ENCODE data around the gene CLIC5.

Gene CLIC5

DNA sequence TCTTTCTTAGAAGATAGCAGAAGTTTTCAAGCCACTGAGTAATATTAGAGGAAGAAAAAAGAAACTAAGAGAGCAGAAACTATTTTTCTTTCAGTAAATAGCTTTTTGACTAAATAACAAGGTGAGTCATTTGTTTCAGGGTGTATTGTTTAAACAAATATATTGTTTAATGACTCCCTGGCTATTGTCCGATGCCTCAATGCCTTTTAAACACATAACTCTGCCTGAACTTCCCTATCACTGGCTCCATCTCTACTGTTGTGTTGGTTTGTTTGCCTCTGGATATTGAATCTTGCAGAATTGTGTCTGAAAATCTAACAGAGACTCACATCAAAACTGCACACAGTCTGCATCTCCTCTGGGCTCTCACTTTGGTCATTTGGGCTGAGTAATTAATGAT lies 19.6 kb upstream of the CLIC5 start:
- DNase-seq (ENCODE audit: low read depth in 2 of 2): no peak

GRCh38 chr6:46032110-46032998 lies 16.7 kb upstream of the CLIC5 start:
- DNase-seq (ENCODE audit: low read depth in 2 of 2): no peak

DNA sequence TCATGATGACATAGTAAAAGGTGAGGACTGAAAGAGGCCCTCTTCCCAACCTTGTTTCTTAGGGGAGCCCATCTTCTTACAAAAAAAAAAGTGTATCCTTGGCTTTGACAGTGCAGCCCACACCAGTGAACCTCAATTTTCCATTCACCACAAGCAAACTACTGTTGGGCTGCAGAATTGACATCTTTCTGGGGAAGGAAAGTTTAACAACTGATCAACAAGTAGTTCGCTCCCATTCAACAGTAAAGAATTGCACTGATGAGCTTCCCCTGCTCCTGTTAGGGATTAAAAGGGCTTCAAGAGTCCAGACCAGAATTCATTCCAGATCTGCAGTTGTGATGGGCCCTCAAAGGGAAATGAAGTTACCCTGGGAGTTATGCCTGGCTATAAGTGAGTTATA lies 13.9 kb upstream of the CLIC5 start:
- DNase-seq (ENCODE audit: low read depth in 2 of 2): no peak

- DNase-seq (ENCODE audit: low read depth in 2 of 2): no peak
Observed at GRCh38 chr6:46026307-46026706, 10.6 kb upstream of the CLIC5 start.

DNA sequence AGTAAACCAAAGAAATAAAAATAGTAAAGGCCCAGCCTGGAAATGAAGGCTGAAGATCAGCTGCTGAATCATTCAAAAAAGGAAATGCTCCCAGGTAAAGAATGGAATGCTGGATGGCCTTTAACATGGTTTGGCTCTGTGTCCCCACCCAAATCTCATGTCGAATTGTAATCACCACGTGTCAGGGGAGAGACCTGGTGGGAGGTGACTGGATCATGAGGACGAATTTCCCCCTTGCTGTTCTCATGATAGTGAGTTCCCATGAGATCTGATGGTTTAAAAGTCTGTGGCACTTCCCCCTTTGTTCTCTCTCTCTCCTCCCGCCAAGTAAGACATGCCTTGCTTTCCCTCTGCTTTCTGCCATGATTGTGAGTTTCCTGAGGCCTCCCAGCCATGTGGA lies 9.9 kb upstream of the CLIC5 start:
- DNase-seq (ENCODE audit: low read depth in 2 of 2): no peak

DNA sequence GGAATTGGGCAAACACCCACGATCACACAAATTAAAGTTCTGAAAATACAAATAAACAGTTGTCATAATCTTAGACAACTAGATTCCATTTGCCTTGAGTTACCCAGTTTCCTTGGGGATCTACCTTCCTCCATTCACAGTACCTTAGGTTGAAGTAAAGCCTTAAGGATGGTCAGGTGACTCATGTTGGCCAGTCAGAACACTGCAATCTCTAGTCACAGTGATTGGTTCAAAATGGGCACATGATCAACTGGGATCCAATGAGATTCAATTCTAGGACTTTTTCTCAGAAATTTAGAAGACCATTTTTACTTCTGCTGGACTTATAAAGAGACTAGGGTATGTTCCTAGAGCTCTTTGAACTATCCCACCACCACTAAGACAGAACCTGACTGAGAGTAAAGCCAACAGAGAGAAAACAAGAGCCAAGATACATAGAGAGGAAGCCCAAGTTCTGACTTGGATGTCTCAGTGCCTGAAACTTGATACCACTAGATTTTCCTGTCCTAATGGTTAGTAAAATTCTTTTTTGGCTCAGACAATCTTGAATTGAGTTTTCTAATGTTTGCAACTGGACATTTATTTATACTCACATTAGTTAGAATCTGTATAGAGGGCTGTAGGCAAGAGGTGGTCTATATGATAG lies 8.6 kb upstream of the CLIC5 start:
- DNase-seq (ENCODE audit: low read depth in 2 of 2): no peak

DNA sequence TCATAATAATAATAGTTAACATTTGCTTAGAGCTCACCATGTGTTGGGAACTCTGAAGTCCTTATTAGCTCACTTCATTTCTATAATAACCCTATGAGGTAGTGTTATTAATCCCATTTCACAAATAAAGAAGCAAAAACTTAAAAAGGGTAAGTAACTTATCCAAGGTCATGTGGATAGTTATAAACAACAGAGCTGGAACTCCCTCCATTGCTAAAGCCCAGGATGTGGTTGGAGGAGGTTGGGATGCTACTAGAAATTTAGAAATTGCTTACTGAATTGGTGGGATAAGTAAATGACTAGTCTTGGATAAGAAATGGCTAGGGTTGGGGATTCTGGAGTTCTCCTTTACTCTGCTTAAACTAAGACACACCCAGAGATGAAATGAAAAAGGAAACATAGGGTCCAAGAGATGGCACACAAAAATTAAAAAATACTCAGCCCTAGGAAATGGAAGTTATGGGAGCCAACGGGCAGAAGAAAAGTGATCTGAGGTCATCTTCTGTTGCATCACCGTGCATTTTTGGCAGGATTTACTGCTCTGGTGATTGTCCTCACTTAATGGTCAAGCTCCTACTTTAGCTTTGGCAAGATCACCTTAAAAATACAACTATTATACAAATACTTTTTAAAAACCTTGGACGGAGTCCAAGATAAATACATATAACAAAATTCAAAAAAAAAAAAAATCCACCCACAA lies 7.7 kb upstream of the CLIC5 start:
- no peak for DNase-seq (ENCODE audit: low read depth in 2 of 2)

DNA sequence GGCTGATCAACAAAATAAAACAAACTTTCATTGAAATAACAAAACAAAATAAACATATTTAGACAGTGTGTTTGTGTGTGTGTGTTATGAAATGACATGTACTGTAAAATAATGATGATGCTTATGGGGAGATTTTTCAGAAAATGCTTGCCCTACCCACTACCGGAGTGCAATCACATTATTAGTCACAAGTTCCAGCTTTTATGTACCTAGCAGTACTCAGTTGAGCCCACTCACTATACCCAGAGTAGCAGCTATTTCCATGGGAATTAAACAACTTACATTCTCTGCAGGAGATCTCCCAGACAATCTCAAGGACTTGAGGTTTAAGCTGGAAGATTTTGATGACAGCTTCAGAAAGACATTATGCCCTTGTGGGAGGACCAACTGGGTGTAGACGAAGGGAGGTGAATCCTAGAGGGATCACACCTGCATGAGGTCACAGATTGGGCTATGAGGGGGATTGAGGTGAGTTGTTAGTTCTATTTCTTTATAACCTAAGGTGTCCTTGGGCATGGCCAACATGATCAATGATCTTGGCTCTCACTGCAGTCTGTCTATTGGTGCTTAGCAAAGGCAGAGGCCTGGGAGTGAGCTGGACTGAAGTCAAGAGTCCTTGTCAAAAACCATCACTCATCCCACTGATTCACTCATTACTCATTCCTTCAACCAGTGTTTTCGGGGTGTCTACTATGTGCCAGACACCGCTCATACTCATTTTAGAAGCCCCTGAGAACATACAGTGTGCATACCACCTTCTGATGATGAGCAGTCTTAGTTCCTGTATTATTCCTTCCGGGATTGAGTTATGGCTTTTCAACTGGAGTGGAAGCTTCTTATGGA lies 6.7 kb upstream of the CLIC5 start:
- no peak for DNase-seq (ENCODE audit: low read depth in 2 of 2)

DNA sequence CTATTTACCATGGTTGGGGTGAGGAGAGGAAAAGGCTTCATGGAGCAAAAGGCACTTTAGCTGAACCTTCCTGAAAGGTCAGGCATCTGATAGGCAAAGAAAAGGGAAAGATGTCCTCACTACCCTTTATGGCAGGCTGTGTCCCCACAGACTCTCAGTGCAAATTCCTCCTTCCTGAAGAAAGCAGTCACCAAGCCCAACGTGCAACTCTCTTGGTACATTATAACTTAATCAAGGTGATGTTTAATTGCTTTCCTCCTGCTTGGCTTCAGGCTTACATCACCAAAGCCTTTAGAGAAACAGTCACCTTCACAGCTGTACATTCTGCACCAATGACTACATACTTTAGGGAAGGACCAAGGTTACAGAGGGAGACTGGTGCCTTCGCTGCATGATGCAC lies 2.1 kb upstream of the CLIC5 start:
- no peak for DNase-seq (ENCODE audit: low read depth in 2 of 2)

- no peak for DNase-seq (ENCODE audit: low read depth in 2 of 2)
Observed at GRCh38 chr6:46016063-46016608, 476 bp upstream of the CLIC5 start.

DNA sequence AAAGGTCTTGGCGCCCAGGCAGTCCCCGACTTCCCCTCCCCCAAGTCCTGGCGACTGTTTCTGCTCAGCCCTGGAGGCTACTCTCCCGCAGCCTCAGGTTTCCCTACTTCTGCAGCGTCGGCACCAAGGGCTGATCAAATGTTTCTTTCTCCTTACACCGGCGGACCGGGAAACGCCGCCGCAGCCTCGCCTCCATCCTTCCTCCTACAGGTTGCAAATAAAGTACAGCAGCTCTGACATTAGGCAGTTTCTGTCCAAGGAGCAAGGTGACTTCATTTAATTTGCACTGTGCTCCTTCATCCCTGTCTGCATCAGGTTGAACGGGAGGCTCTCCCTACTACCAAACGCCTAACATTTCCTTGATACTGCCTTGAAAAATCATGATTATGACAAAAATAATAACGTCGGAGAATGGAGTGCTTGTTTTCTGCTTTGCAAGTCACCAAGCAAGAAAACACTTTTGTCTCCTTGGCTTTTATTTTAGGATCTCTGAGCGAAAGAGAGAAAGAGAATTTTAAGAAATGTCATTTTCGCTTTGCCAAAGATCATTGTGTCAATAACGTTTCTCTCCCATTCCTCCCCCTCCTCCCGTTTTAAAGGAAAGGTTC lies 1.0 kb downstream of the CLIC5 start:
- DNase-seq (ENCODE audit: low read depth in 2 of 2): no peak

- no peak for DNase-seq (ENCODE audit: low read depth in 2 of 2)
Observed at GRCh38 chr6:46014046-46014445, 1.6 kb downstream of the CLIC5 start.

GRCh38 chr6:46013639-46014038 lies 2.0 kb downstream of the CLIC5 start:
- no peak for DNase-seq (ENCODE audit: low read depth in 2 of 2)

DNA sequence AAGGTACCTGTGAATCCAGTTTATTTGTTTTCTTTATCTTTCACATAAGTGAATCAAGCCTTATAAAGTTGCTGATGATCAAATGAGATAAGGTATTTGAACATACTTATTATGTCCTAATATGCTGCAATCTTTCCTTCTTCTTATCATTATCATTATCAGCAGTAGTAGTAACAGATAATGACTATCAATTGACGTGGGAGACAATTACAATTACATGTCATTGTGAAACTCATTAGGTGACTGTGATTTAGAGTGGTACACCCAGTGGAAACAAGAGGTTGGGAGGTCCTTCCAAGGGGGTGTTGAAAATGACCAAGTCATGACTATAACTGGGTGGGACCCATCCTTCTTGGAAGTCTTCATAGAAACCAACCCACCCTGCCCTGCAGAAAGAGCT lies 2.8 kb downstream of the CLIC5 start:
- no peak for DNase-seq (ENCODE audit: low read depth in 2 of 2)

- DNase-seq (ENCODE audit: low read depth in 2 of 2): peak in 1 of 2 donors; percentile 26
Observed at GRCh38 chr6:46011188-46012085, 4.2 kb downstream of the CLIC5 start.

- DNase-seq (ENCODE audit: low read depth in 2 of 2): no peak
Observed at GRCh38 chr6:46010771-46011170, 4.9 kb downstream of the CLIC5 start.

DNA sequence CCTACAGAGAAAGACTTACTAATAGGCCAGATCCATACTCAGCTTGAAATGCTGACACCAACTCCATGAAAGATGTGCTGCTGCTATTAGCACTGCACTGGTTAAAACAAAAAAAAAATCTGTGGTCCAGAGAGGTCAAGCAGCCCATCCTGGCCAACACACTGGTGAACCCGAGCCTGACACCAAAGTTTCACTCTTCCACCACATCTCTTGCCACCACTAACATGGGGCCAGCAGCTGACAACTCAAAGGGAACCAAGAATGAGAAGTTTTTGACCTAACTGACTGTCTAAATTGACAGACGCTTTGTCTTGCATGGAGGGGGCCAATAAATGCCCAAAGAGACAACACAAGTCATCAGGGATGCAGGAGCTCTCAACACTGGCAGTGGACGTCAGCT lies 5.4 kb downstream of the CLIC5 start:
- no peak for DNase-seq (ENCODE audit: low read depth in 2 of 2)

DNA sequence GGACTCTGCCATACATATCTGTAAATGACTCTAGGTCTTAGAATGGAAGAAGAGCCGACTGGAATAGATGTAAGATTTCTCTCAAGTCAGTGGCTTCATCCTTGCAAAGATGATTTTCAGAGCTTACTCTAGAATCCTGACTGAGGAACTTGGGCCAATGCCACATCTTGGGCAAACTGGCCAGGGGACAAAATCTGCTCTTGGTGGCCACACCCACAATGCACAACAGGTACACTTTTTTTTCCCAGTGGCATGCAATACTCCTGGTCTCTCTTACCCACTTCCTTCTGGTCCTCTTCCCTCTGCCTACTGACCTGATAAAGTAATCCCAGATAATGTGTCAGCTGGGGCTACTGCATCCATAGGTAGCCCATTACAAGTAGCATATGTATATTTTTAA lies 13.4 kb downstream of the CLIC5 start:
- DNase-seq (ENCODE audit: low read depth in 2 of 2): no peak

- DNase-seq (ENCODE audit: low read depth in 2 of 2): no peak
Observed at GRCh38 chr6:46000905-46001304, 14.8 kb downstream of the CLIC5 start.

DNA sequence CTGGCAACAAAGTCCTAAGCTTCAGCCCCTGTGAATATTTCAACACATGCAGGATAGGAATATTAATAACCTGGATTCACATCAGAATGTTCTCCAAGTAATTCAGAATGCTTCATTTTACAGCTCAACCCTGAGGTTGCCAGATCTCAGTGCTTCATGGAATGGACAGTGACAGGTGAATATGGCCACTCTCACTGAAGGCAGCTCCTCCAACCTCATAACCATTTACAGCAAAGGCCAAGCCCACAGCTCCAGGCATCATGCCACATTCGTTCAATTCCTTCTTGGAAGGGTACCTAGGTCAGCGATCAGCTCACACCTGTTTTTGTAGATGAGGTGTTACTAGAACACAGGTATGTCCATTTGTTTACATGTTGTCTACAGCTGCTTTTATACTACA lies 17.1 kb downstream of the CLIC5 start:
- no peak for DNase-seq (ENCODE audit: low read depth in 2 of 2)
